OCI-LY7 (cell line): ENCODE measurements around the gene ZBED2.

Experiments used
- EZH2phosphoT487 ChIP-seq: fragments of 200-600 bp; sonication (generic); IDR thresholded peaks from 2 replicates; pipeline ENCODE4 v1.6.1; 2018; ENCODE audit warnings: low read depth, borderline replicate concordance, mild to moderate bottlenecking, mixed run types, antibody characterized with exemption, low read length, moderate library complexity, mixed read lengths
- TF ChIP-seq, protein P1 (sequence below): fragments of 200-600 bp; sonication (generic); conservative IDR thresholded peaks from 2 replicates; pipeline ENCODE4 v1.5.1; 2014; ENCODE audit warnings: mild to moderate bottlenecking, antibody characterized with exemption, low read length, moderate library complexity, mixed read lengths

DNA sequence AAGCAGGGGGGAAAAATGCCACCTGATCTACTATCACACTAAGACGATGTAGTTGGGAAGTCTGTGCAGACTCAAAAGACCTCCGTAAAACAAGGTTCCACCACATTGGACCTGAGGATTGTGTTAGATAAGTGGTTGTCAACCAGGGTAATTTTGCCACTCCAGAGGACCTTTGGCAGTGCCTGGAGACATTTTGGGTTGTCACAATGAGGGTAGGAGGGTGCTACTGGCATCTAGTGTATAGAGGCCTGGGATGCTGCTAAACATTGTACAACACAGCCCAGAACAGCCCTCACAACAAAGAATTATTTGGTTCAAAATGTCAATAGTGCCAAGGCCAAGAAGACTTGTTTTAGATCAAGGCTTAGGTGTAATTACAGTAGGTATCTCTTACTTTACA, 14.6 kb upstream of the ZBED2 start:
- no peak for TF ChIP-seq EZH2phosphoT487
- TF ChIP-seq, protein P1, sequence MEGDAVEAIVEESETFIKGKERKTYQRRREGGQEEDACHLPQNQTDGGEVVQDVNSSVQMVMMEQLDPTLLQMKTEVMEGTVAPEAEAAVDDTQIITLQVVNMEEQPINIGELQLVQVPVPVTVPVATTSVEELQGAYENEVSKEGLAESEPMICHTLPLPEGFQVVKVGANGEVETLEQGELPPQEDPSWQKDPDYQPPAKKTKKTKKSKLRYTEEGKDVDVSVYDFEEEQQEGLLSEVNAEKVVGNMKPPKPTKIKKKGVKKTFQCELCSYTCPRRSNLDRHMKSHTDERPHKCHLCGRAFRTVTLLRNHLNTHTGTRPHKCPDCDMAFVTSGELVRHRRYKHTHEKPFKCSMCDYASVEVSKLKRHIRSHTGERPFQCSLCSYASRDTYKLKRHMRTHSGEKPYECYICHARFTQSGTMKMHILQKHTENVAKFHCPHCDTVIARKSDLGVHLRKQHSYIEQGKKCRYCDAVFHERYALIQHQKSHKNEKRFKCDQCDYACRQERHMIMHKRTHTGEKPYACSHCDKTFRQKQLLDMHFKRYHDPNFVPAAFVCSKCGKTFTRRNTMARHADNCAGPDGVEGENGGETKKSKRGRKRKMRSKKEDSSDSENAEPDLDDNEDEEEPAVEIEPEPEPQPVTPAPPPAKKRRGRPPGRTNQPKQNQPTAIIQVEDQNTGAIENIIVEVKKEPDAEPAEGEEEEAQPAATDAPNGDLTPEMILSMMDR, result no peak
